HFFc6 (cell line): ENCODE measurements around the gene FREM3. TPM values are rescaled to one million over a fixed set of nuclear protein-coding genes. Genes with fewer than 3 reads are reported as not detected.
"Not testable (repeated sequence)": the region's sequence is repeated elsewhere in the genome, so short reads cannot be mapped to it uniquely, and the experiment has no call there.

Experiments
- DNase-seq: peaks from one replicate; pipeline ENCODE4 v3.0.0-alpha.2; 2018
- H3K27ac Mint-ChIP-seq: 2 replicates; pipeline ENCODE4 v1.8.0; 2020; ENCODE audit warnings: mild to moderate bottlenecking, mixed read lengths
- H3K27me3 Mint-ChIP-seq: 2 replicates; pipeline ENCODE4 v1.8.0; 2021; ENCODE audit warnings: mild to moderate bottlenecking, moderate library complexity, mixed read lengths; ENCODE audit not compliant: insufficient read depth
- H3K36me3 Mint-ChIP-seq: 2 replicates; pipeline ENCODE4 v1.8.0; 2021; ENCODE audit warnings: low read depth, mixed read lengths
- H3K4me1 Mint-ChIP-seq: 2 replicates; pipeline ENCODE4 v1.8.0; 2020; ENCODE audit warnings: low read depth, mixed read lengths
- H3K4me3 Mint-ChIP-seq: 2 replicates; pipeline ENCODE4 v1.8.0; 2020; ENCODE audit warnings: mild to moderate bottlenecking, moderate library complexity, mixed read lengths
- H3K9me3 Mint-ChIP-seq: 2 replicates; pipeline ENCODE4 v1.8.0; 2020; ENCODE audit warnings: mild to moderate bottlenecking, mixed read lengths
- total RNA-seq, 6 experiments: library from RNA; stranded (reverse); fragmentation: NEBNext Ultra II Directional; extraction: Animal tissue kit (Norgen Biotek cat#: 25700); gene quantifications; 2 replicates in 1 of 6; 3 replicates in 5 of 6; pipeline ENCODE4 v1.2.3, GENCODE V29; 2021
- TF ChIP-seq, protein P1 (sequence below): fragments of 200-600 bp; sonication (generic); IDR thresholded peaks from 2 replicates; pipeline ENCODE4 v1.5.0; 2021; ENCODE audit warnings: antibody characterized with exemption, mild to moderate bottlenecking

Gene FREM3
- total RNA-seq, 6 experiments from 2014 or later: not detected

DNA sequence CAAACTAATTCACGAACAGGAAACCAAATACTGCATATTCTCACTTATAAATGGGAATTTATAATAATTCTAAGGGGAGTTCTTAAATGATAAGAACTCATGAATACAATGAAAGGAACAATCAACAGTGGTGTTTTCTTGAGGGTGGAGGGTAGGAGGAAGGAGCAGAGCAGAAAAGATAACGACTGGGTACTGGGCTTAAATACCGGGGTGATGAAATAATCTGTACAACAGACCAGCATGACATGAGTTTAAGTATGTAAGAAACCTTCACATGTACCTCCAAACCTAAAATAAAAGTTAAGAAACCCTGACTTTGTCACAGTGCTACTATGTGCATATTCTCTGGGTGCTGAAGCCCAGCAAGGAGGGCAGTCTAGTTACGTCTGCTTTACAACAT lies 6.6 kb downstream of the FREM3 start:
- TF ChIP-seq, protein P1, sequence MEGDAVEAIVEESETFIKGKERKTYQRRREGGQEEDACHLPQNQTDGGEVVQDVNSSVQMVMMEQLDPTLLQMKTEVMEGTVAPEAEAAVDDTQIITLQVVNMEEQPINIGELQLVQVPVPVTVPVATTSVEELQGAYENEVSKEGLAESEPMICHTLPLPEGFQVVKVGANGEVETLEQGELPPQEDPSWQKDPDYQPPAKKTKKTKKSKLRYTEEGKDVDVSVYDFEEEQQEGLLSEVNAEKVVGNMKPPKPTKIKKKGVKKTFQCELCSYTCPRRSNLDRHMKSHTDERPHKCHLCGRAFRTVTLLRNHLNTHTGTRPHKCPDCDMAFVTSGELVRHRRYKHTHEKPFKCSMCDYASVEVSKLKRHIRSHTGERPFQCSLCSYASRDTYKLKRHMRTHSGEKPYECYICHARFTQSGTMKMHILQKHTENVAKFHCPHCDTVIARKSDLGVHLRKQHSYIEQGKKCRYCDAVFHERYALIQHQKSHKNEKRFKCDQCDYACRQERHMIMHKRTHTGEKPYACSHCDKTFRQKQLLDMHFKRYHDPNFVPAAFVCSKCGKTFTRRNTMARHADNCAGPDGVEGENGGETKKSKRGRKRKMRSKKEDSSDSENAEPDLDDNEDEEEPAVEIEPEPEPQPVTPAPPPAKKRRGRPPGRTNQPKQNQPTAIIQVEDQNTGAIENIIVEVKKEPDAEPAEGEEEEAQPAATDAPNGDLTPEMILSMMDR: no peak
- Mint-ChIP-seq H3K27me3 (no peaks in the 10 kb centered on the region), H3K9me3 (peaks cover 19% of the 10 kb centered on the region)

DNA sequence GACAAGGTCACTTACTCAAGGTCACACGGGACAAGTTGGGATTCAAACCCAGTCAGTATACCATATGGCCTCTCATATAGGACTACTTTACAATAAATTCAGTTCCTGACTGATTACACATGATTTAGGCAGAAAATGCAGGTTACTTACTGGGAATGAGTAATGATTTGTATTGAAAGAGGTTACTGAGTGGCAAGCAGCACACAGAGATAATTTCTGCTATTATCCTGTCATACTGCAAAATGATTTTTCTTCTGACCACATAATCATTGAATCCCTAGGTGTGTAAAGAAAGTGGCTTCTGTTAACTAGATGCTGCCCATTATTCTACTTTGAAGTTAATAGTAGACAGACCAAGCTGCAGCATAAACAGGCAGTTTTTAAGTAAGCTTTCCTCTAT lies 8.2 kb downstream of the FREM3 start:
- Mint-ChIP-seq H3K27ac (no peak overlapping the region), H3K27me3 (no peaks in the 10 kb centered on the region), H3K4me3 (no peak overlapping the region), H3K36me3 (no peaks in the 10 kb centered on the region), H3K4me1 (no peaks in the 10 kb centered on the region), H3K9me3 (peaks cover 10% of the 10 kb centered on the region)
- TF ChIP-seq, protein P1: no peak
- no peak for DNase-seq

More for the DNA sequence above, 6.6 kb downstream of the FREM3 start:
- H3K4me1 Mint-ChIP-seq: no peaks in the 10 kb centered on the region
- H3K36me3 Mint-ChIP-seq: no peaks in the 10 kb centered on the region
- DNase-seq: no peak
- no peak overlapping the region for H3K27ac Mint-ChIP-seq
- H3K4me3 Mint-ChIP-seq: no peak overlapping the region

- no peak overlapping the region for H3K27ac Mint-ChIP-seq
- TF ChIP-seq, protein P1: no peak
- H3K36me3 Mint-ChIP-seq: no peaks in the 10 kb centered on the region
- no peak overlapping the region for H3K4me3 Mint-ChIP-seq
- H3K4me1 Mint-ChIP-seq: no peaks in the 10 kb centered on the region
- no peak for DNase-seq
- H3K27me3 Mint-ChIP-seq: no peaks in the 10 kb centered on the region; the same call in 1 of the 2 replicates
- peaks cover 19% of the 10 kb centered on the region for H3K9me3 Mint-ChIP-seq
Observed at GRCh38 chr4:143679434-143679833, 21.0 kb downstream of the FREM3 start.

DNA sequence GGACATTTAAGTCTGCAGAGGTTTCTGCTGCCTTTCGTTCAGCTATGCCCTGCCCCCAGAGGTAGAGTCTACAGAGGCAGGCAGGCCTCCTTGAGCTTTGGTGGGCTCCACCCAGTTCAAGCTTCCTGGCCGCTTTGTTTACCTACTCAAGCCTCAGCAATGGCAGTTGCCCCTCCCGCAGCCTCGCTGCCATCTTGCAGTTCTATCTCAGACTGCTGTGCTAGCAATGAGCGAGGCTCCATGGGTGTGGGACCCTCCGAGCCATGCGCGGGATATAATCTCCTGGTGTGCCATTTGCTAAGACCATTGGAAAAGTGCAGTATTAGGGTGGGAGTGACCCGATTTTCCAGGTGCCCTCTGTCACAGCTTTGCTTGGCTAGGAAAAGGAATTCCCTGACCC lies 26.8 kb downstream of the FREM3 start:
- peaks cover 18% of the 10 kb centered on the region for H3K9me3 Mint-ChIP-seq
- H3K27me3 Mint-ChIP-seq, H3K4me3 Mint-ChIP-seq, H3K4me1 Mint-ChIP-seq, DNase-seq, H3K27ac Mint-ChIP-seq, H3K36me3 Mint-ChIP-seq: not testable (repeated sequence)

DNA sequence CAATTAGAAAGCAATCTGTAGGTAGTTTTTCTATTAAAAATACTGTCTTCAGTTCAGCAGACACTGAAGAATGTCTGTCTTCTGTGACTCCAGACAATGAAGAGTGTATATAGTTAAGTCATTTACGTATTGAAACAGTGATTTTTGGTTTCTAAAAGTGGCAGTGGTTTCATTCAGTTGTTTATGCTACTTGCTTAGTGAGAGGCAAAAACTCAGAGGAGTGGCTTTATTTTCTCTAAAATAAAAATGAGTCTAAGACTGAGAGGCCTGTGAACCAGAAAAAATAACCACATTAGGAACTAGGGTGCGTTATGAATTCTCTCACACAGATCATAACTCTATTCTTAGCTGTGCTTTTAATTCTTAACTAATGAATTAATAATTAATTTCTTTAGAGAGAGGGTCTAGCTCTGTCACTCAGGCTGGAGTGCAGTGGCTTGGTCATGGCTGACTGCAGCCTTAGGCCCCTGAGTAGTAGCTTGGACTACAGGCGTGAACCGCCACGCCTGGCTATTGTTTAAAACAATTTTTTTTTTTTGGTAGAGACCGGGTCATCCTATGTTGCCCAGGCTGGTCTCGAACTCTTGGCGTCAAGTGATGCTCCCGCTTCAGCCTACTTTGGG lies 31.4 kb downstream of the FREM3 start:
- H3K27me3 Mint-ChIP-seq: no peaks in the 10 kb centered on the region; the same call in 1 of the 2 replicates
- no peaks in the 10 kb centered on the region for H3K4me1 Mint-ChIP-seq
- no peak overlapping the region for H3K4me3 Mint-ChIP-seq
- 0 out of 2 replicates have a peak, but pooled peaks cover under 1% of the 10 kb centered on the region for H3K36me3 Mint-ChIP-seq
- H3K27ac Mint-ChIP-seq: no peak overlapping the region
- peaks cover 16% of the 10 kb centered on the region; the same call in 1 of the 2 replicates for H3K9me3 Mint-ChIP-seq
- no peak for DNase-seq
- TF ChIP-seq, protein P1: no peak

DNA sequence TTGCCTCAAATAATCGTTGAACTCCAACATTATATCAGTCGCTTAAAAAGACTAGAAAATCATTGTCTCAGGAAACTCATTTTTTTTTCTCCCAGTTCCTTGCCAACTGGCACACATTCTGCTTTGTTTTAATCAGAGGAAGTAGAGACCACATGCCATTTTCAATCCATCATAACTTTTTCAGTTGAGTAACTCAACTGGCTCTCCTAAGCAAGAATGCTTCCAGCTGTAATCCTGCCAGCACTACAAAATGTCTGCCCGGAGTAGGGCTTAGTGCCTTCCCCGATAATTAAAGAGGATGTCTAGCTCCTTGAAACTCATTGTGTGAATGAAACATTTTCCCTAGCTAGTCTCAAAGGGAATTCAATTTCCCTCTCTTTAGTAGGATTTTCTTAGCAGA lies 33.0 kb downstream of the FREM3 start:
- Mint-ChIP-seq H3K27ac (no peak overlapping the region), H3K9me3 (peaks cover 26% of the 10 kb centered on the region; the same call in 1 of the 2 replicates), H3K27me3 (no peaks in the 10 kb centered on the region), H3K36me3 (peaks cover 8% of the 10 kb centered on the region; the same call in 1 of the 2 replicates), H3K4me3 (no peak overlapping the region), H3K4me1 (no peaks in the 10 kb centered on the region)
- DNase-seq: no peak
- TF ChIP-seq, protein P1: no peak
